Natural killer cell (primary cell): ENCODE results near the gene GID8. TPM values are rescaled to one million over a fixed set of nuclear protein-coding genes. Genes with fewer than 3 reads are reported as not detected.

Experiments
- ATAC-seq, 3 donors: fragments of 150-1000 bp in 2 of 3; fragments of 200-7000 bp in 1 of 3; cut with Tn5 transposase; 1 replicate in 1 of 3; 2 replicates in 2 of 3; pipeline ENCODE4 v1.10.0; 2021; ENCODE audit warnings: mild to moderate bottlenecking in 2 of 3, moderate library complexity in 2 of 3
- DNase-seq, 2 donors: peaks; one replicate each; pipeline versions ENCODE4 v3.0.0 to v3.0.0-alpha.2; 2013 to 2021; ENCODE audit warnings: mixed read lengths in 1 of 2
- H3K27ac ChIP-seq: one replicate; pipeline ENCODE4 v1.5.1; 2013; ENCODE audit warnings: mild to moderate bottlenecking, low read length
- H3K27me3 ChIP-seq: one replicate; pipeline ENCODE4 v1.6.1; 2013; ENCODE audit warnings: low read length; ENCODE audit not compliant: control insufficient read depth, insufficient read depth
- H3K36me3 ChIP-seq: one replicate; pipeline ENCODE4 v1.6.1; 2013; ENCODE audit warnings: low read length; ENCODE audit not compliant: control insufficient read depth, insufficient read depth
- H3K4me1 ChIP-seq: one replicate; pipeline ENCODE4 v1.6.1; 2013; ENCODE audit warnings: low read length; ENCODE audit not compliant: control insufficient read depth, insufficient read depth
- H3K4me3 ChIP-seq: one replicate; pipeline ENCODE4 v1.5.1; 2013; ENCODE audit warnings: low read length
- H3K9me3 ChIP-seq: one replicate; pipeline ENCODE4 v1.6.1; 2013; ENCODE audit warnings: low read length; ENCODE audit not compliant: control insufficient read depth, insufficient read depth
- H3K27ac Mint-ChIP-seq, 2 donors: one replicate each; pipeline ENCODE4 v1.8.0; 2022; ENCODE audit warnings: mild to moderate bottlenecking in 2 of 2, mixed read lengths in 2 of 2, moderate library complexity in 1 of 2
- H3K27me3 Mint-ChIP-seq, 2 donors: one replicate each; pipeline ENCODE4 v1.8.0; 2022; ENCODE audit warnings: low read depth in 2 of 2, mixed read lengths in 2 of 2
- H3K36me3 Mint-ChIP-seq: one replicate; pipeline ENCODE4 v1.8.0; 2022; ENCODE audit warnings: mixed read lengths
- H3K4me1 Mint-ChIP-seq, 2 donors: one replicate each; pipeline ENCODE4 v1.8.0; 2022; ENCODE audit warnings: mixed read lengths in 2 of 2
- H3K4me3 Mint-ChIP-seq: one replicate; pipeline ENCODE4 v1.8.0; 2022; ENCODE audit warnings: mild to moderate bottlenecking, moderate library complexity, mixed read lengths
- H3K9me3 Mint-ChIP-seq, 2 donors: one replicate each; pipeline ENCODE4 v1.8.0; 2022; ENCODE audit warnings: mixed read lengths in 2 of 2
- CTCF ChIP-seq: fragments of 200-600 bp; IDR thresholded peaks from one replicate; pipeline ENCODE4 v1.8.0; 2022; ENCODE audit warnings: antibody characterized with exemption
- WGBS: methylation state at CpG from one replicate; pipeline ENCODE4 v1.1.7; 2013; ENCODE audit warnings: missing lambda C conversion rate; ENCODE audit not compliant: insufficient coverage; 5-methylcytosine and 5-hydroxymethylcytosine counted together
- intact Hi-C: fragments of 100-400 bp; cut with micrococcal nuclease; formaldehyde crosslinking; loops from one replicate; pipeline ENCODE4 v1.14.2; 2022
- total RNA-seq, 4 donors: library from RNA; stranded (reverse); fragments of 120-200 nt in 1 of 4; gene quantifications; one replicate each; pipeline versions ENCODE4 v1.2.3 to v1.2.4, GENCODE V29; 2013 to 2022

GID8 gene
- total RNA-seq, 3 donors from 2014 or later (not counting 1 experiment from before 2014, with no cell fraction given), result 45.1 to 60.1 (median 53.1) TPM

GRCh38 chr20:62994869-62995281, 56.9 kb downstream of the GID8 start:
- DNase-seq (no peak), ATAC-seq (no peak)
- peaks cover 14% of the 10 kb centered on the region for H3K4me1 ChIP-seq
- intact Hi-C loops, result no loop called here
- 97% methylated on average over 19 of the region's 19 CpGs for WGBS
- Mint-ChIP-seq H3K4me3 (no peak overlapping the region), H3K4me1 (peaks cover 4 to 6% of the 10 kb centered on the region in 2 donors), H3K36me3 (no peaks in the 10 kb centered on the region), H3K9me3 (no peaks in the 10 kb centered on the region), H3K27ac (no peak overlapping the region), H3K27me3 (peaks cover 22 to 32% of the 10 kb centered on the region in 2 donors)
- no peak overlapping the region for H3K27ac ChIP-seq
- no peaks in the 10 kb centered on the region for H3K27me3 ChIP-seq
- H3K9me3 ChIP-seq, result no peaks in the 10 kb centered on the region
- H3K4me3 ChIP-seq, result no peak overlapping the region
- no peak for TF ChIP-seq CTCF
- H3K36me3 ChIP-seq, result no peaks in the 10 kb centered on the region

DNA sequence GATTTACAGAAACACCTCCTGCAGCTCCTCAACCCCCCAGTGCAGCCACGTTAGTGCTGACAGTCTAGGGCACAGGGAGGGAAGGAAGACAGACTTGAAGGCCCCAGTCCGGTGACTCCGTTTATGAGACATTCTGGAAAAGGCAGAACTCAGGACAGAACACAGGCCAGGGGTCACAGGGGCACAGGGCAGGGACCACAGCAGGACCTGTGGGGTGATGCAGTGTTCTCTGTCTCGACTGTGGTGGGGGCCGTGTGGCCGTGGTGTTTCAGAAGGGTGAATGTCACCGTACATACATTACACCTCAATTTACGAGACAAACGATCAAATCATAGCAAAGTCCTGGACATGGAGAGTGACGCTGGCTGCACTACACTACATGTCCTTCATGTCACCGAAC, 57.5 kb downstream of the GID8 start:
- H3K27me3 ChIP-seq, result no peaks in the 10 kb centered on the region
- intact Hi-C loops, result no loop called here
- H3K36me3 ChIP-seq, result no peaks in the 10 kb centered on the region
- no peaks in the 10 kb centered on the region for H3K36me3 Mint-ChIP-seq
- H3K27ac Mint-ChIP-seq, result no peak overlapping the region
- ATAC-seq (no peak), DNase-seq (no peak)
- peaks cover 28 to 38% of the 10 kb centered on the region in 2 donors for H3K27me3 Mint-ChIP-seq
- TF ChIP-seq CTCF, result no peak
- H3K9me3 Mint-ChIP-seq, result no peaks in the 10 kb centered on the region
- H3K4me3 ChIP-seq, result no peak overlapping the region
- H3K9me3 ChIP-seq, result no peaks in the 10 kb centered on the region
- H3K27ac ChIP-seq, result no peak overlapping the region
- peaks cover 6 to 8% of the 10 kb centered on the region in 2 donors for H3K4me1 Mint-ChIP-seq
- WGBS, result 87% methylated on average over 11 of the region's 11 CpGs
- H3K4me3 Mint-ChIP-seq, result no peak overlapping the region
- peaks cover 12% of the 10 kb centered on the region for H3K4me1 ChIP-seq

DNA sequence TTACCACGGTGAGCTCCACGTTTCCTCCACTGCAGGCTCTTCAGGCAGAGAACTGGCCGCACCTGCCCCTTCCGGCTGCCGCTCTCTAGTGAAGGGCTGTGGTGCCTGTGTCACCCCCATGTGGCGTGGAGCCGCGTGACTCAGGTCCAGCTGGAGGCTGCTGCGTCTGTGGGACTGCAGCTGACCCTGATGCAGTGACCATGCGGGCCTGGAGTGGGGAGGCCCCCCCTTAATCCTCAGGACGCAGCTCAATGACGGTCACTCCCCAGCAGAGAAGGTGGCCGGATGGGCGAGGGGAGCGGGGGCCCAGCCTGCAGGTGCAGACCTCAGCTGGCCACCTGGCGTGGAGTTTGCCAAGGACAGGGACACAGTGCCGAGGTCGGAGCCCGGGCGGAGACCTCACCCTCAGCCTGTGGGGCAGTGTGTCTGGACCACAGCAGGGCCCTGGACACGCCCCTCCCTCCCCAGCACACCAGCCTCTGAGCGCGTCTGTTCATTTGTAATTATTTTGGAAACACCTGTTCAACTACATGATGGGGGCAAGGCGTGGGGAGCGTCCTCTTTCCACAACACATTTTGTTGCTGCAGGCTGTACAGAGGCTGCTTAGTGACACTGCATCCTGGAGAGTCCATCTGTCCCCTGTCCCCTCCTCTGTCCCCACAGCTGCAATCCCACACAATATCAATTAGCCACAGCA, 58.1 kb downstream of the GID8 start:
- H3K4me1 ChIP-seq, result peaks cover 11% of the 10 kb centered on the region
- no peak overlapping the region for H3K4me3 ChIP-seq
- H3K27me3 ChIP-seq, result no peaks in the 10 kb centered on the region
- peaks cover 6 to 8% of the 10 kb centered on the region in 2 donors for H3K4me1 Mint-ChIP-seq
- H3K9me3 ChIP-seq, result no peaks in the 10 kb centered on the region
- intact Hi-C loops, result no loop called here
- 88% methylated on average over 25 of the region's 25 CpGs for WGBS
- H3K36me3 ChIP-seq, result no peaks in the 10 kb centered on the region
- no peaks in the 10 kb centered on the region for H3K9me3 Mint-ChIP-seq
- H3K27ac Mint-ChIP-seq, result no peak overlapping the region
- DNase-seq, result no peak
- ATAC-seq, result no peak
- H3K4me3 Mint-ChIP-seq, result no peak overlapping the region
- peaks cover 29 to 40% of the 10 kb centered on the region in 2 donors for H3K27me3 Mint-ChIP-seq
- no peaks in the 10 kb centered on the region for H3K36me3 Mint-ChIP-seq
- no peak overlapping the region for H3K27ac ChIP-seq
- TF ChIP-seq CTCF, result no peak

GRCh38 chr20:62996596-62996982, 58.6 kb downstream of the GID8 start:
- WGBS, result 91% methylated on average over 14 of the region's 14 CpGs
- H3K9me3 ChIP-seq, result no peaks in the 10 kb centered on the region
- H3K4me1 ChIP-seq, result peaks cover 11% of the 10 kb centered on the region
- H3K27me3 ChIP-seq, result no peaks in the 10 kb centered on the region
- no peak for ATAC-seq
- no peaks in the 10 kb centered on the region for H3K36me3 ChIP-seq
- H3K36me3 Mint-ChIP-seq, result no peaks in the 10 kb centered on the region
- peaks cover 35 to 40% of the 10 kb centered on the region in 2 donors for H3K27me3 Mint-ChIP-seq
- H3K27ac Mint-ChIP-seq, result no peak overlapping the region
- H3K9me3 Mint-ChIP-seq, result no peaks in the 10 kb centered on the region
- no peak overlapping the region for H3K4me3 ChIP-seq
- H3K27ac ChIP-seq, result no peak overlapping the region
- no peak for TF ChIP-seq CTCF
- intact Hi-C loops, result no loop called here
- H3K4me1 Mint-ChIP-seq, result peaks cover 6 to 8% of the 10 kb centered on the region in 2 donors
- DNase-seq, result no peak
- no peak overlapping the region for H3K4me3 Mint-ChIP-seq
